ENCODE results near the gene MAK. TPM values are rescaled to one million over a fixed set of nuclear protein-coding genes. Genes with fewer than 3 reads are reported as not detected.

MAK gene
- total RNA-seq, 2 experiments from 2014 or later: 0.47 to 0.73 TPM

DNA sequence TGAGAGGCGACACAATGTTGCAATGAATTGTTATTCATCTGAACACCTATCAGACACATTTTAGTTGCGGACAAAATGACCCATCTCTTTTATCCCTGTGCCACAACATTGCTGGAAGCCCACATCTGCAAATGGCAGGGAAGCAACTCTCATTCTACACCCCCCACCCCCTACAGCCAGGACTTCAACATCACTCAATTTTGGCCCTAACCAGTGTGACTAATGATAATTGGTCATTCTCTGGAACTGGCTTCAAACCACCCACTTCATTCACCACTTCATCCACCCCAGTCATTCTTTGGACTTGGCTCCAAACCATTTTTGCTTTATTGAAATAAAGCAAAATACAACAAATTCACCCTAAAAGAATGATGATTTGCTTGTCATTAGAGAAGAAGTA lies 42.0 kb upstream of the MAK start:
- Mint-ChIP-seq H3K36me3 (ENCODE audit: low read depth) (no peaks in the 10 kb centered on the region), H3K27ac (no peak overlapping the region), H3K4me1 (ENCODE audit: low read depth) (no peaks in the 10 kb centered on the region), H3K4me3 (no peak overlapping the region), H3K27me3 (peaks cover 70% of the 10 kb centered on the region), H3K9me3 (no peaks in the 10 kb centered on the region)
- no peak overlapping the region for H3K27ac ChIP-seq (ENCODE audit: low read depth in 1 of 2, low read length in 2 of 2)
- intact Hi-C loops (cut with DNase I, micrococcal nuclease): no loop called here
- ChIA-PET CTCF (no interaction called here), POLR2A (no interaction called here)
- no peak overlapping the region for H3K4me3 ChIP-seq (ENCODE audit: low read length)
- H3K27me3 ChIP-seq (ENCODE audit: control insufficient read depth in 1 of 2, insufficient read depth in 2 of 2, low read length in 2 of 2): peaks cover 44 to 57% of the 10 kb centered on the region in 2 experiments
- TF ChIP-seq, protein P1, sequence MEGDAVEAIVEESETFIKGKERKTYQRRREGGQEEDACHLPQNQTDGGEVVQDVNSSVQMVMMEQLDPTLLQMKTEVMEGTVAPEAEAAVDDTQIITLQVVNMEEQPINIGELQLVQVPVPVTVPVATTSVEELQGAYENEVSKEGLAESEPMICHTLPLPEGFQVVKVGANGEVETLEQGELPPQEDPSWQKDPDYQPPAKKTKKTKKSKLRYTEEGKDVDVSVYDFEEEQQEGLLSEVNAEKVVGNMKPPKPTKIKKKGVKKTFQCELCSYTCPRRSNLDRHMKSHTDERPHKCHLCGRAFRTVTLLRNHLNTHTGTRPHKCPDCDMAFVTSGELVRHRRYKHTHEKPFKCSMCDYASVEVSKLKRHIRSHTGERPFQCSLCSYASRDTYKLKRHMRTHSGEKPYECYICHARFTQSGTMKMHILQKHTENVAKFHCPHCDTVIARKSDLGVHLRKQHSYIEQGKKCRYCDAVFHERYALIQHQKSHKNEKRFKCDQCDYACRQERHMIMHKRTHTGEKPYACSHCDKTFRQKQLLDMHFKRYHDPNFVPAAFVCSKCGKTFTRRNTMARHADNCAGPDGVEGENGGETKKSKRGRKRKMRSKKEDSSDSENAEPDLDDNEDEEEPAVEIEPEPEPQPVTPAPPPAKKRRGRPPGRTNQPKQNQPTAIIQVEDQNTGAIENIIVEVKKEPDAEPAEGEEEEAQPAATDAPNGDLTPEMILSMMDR (IDR thresholded peaks at IDR 0.05): no peak
- ATAC-seq (ENCODE audit: poor library complexity): no peak
- DNase-seq: no peak
- H3K9me3 ChIP-seq (ENCODE audit: control insufficient read depth in 1 of 2, insufficient read depth in 1 of 2, low read length in 2 of 2): peaks cover 0 to 33% of the 10 kb centered on the region in 2 experiments
- H3K4me1 ChIP-seq (ENCODE audit: insufficient read depth, low read length): peaks cover 4% of the 10 kb centered on the region
- H3K36me3 ChIP-seq (ENCODE audit: insufficient read depth, low read length): no peaks in the 10 kb centered on the region

- TF ChIP-seq, protein P1 (IDR thresholded peaks at IDR 0.05): no peak
- Histone ChIP-seq H3K27me3 (ENCODE audit: control insufficient read depth in 1 of 2, insufficient read depth in 2 of 2, low read length in 2 of 2) (peaks cover 37 to 42% of the 10 kb centered on the region in 2 experiments), H3K27ac (ENCODE audit: low read depth in 1 of 2, low read length in 2 of 2) (no peak overlapping the region), H3K9me3 (ENCODE audit: control insufficient read depth in 1 of 2, insufficient read depth in 1 of 2, low read length in 2 of 2) (peaks cover 0 to 20% of the 10 kb centered on the region in 2 experiments), H3K4me1 (ENCODE audit: insufficient read depth, low read length) (peaks cover 4% of the 10 kb centered on the region), H3K36me3 (ENCODE audit: insufficient read depth, low read length) (no peaks in the 10 kb centered on the region), H3K4me3 (ENCODE audit: low read length) (no peak overlapping the region)
- Mint-ChIP-seq H3K4me1 (ENCODE audit: low read depth) (no peaks in the 10 kb centered on the region), H3K36me3 (ENCODE audit: low read depth) (no peaks in the 10 kb centered on the region), H3K27me3 (peaks cover 64% of the 10 kb centered on the region), H3K9me3 (no peaks in the 10 kb centered on the region), H3K4me3 (no peak overlapping the region), H3K27ac (no peak overlapping the region)
- ATAC-seq (ENCODE audit: poor library complexity) (no peak), DNase-seq (no peak)
- intact Hi-C loops (cut with DNase I, micrococcal nuclease): no loop called here
- CTCF ChIA-PET: no interaction called here
- POLR2A ChIA-PET: no interaction called here
Observed at GRCh38 chr6:10877871-10878270, 39.5 kb upstream of the MAK start.

- H3K4me3 ChIP-seq (ENCODE audit: low read length): no peak overlapping the region
- peaks cover 0 to 11% of the 10 kb centered on the region in 2 experiments for H3K9me3 ChIP-seq (ENCODE audit: control insufficient read depth in 1 of 2, insufficient read depth in 1 of 2, low read length in 2 of 2)
- intact Hi-C loops (cut with DNase I, micrococcal nuclease): no loop called here
- POLR2A ChIA-PET: no interaction called here
- H3K36me3 Mint-ChIP-seq (ENCODE audit: low read depth): no peaks in the 10 kb centered on the region
- peaks cover 29 to 34% of the 10 kb centered on the region in 2 experiments for H3K27me3 ChIP-seq (ENCODE audit: control insufficient read depth in 1 of 2, insufficient read depth in 2 of 2, low read length in 2 of 2)
- peaks cover 4% of the 10 kb centered on the region for H3K4me1 ChIP-seq (ENCODE audit: insufficient read depth, low read length)
- TF ChIP-seq, protein P1 (IDR thresholded peaks at IDR 0.05): no peak
- no peak overlapping the region for H3K4me3 Mint-ChIP-seq
- DNase-seq (no peak), ATAC-seq (ENCODE audit: poor library complexity) (no peak)
- CTCF ChIA-PET: no interaction called here
- no peak overlapping the region for H3K27ac Mint-ChIP-seq
- H3K27me3 Mint-ChIP-seq: peaks cover 56% of the 10 kb centered on the region
- H3K9me3 Mint-ChIP-seq: no peaks in the 10 kb centered on the region
- no peaks in the 10 kb centered on the region for H3K4me1 Mint-ChIP-seq (ENCODE audit: low read depth)
- no peaks in the 10 kb centered on the region for H3K36me3 ChIP-seq (ENCODE audit: insufficient read depth, low read length)
- no peak overlapping the region for H3K27ac ChIP-seq (ENCODE audit: low read depth in 1 of 2, low read length in 2 of 2)
Observed at GRCh38 chr6:10877012-10877411, 38.7 kb upstream of the MAK start.
